Subcutaneous abdominal adipose tissue (tissue), 5 donors: Measurements from ENCODE around the gene TMC2.
A peak's percentile ranks its signal among the peaks of the same experiment; 100 is the strongest.
"Not testable (repeated sequence)": the region's sequence is repeated elsewhere in the genome, so short reads cannot be mapped to it uniquely, and the experiment has no call there.

Source experiments
- H3K27ac ChIP-seq: one replicate; pipeline ENCODE4 v1.7.0; 2013; ENCODE audit warnings: low read depth, mild to moderate bottlenecking, inconsistent platforms, low read length, moderate library complexity
- H3K27me3 ChIP-seq, 5 donors: one replicate each; pipeline ENCODE4 v1.7.0; 2013; ENCODE audit warnings: low read length in 5 of 5, inconsistent platforms in 1 of 5; ENCODE audit not compliant: control insufficient read depth in 5 of 5, insufficient read depth in 4 of 5
- H3K36me3 ChIP-seq, 5 donors: one replicate each; pipeline ENCODE4 v1.7.0; 2013; ENCODE audit warnings: low read length in 5 of 5; ENCODE audit not compliant: control insufficient read depth in 5 of 5, insufficient read depth in 5 of 5
- H3K4me1 ChIP-seq, 5 donors: one replicate each; pipeline ENCODE4 v1.7.0; 2013; ENCODE audit warnings: low read length in 5 of 5, mild to moderate bottlenecking in 3 of 5, moderate library complexity in 1 of 5; ENCODE audit not compliant: control insufficient read depth in 5 of 5, insufficient read depth in 5 of 5
- H3K4me3 ChIP-seq, 5 donors: one replicate each; pipeline ENCODE4 v1.7.0; 2013; ENCODE audit warnings: low read length in 5 of 5, low read depth in 1 of 5
- H3K9ac ChIP-seq, 5 donors: one replicate each; pipeline ENCODE4 v1.7.0; 2013; ENCODE audit warnings: low read length in 5 of 5, mild to moderate bottlenecking in 4 of 5, moderate library complexity in 3 of 5
- H3K9me3 ChIP-seq, 5 donors: one replicate each; pipeline ENCODE4 v1.7.0; 2013; ENCODE audit warnings: low read length in 5 of 5; ENCODE audit not compliant: control insufficient read depth in 5 of 5
- donor health status: healthy.
- donor health status: healthy.
- donor health status: healthy.
- donor health status: healthy.
- donor health status: healthy.

The TMC2 gene

GRCh38 chr20:2509794-2510193, 26.6 kb upstream of the TMC2 start:
- peak overlapping the region in 4 of 5 donors; percentile 71 to 92 (median 86) for H3K4me3 ChIP-seq
- H3K9me3 ChIP-seq = no peaks in the 10 kb centered on the region
- no peak overlapping the region for H3K27ac ChIP-seq
- peak overlapping the region in 1 of 5 donors; percentile 87 for H3K9ac ChIP-seq
- H3K4me1 ChIP-seq = peaks cover 4 to 25% (median 19%) of the 10 kb centered on the region in 5 donors
- no peaks in the 10 kb centered on the region for H3K36me3 ChIP-seq
- no peaks in the 10 kb centered on the region for H3K27me3 ChIP-seq

- Histone ChIP-seq H3K27ac (no peak overlapping the region), H3K4me1 (no peaks in the 10 kb centered on the region), H3K36me3 (no peaks in the 10 kb centered on the region), H3K27me3 (no peaks in the 10 kb centered on the region), H3K9me3 (no peaks in the 10 kb centered on the region), H3K4me3 (no peak overlapping the region), H3K9ac (no peak overlapping the region)
Observed at GRCh38 chr20:2515203-2515602, 21.2 kb upstream of the TMC2 start.

- Histone ChIP-seq H3K36me3 (no peaks in the 10 kb centered on the region), H3K4me3 (no peak overlapping the region), H3K9ac (no peak overlapping the region), H3K27ac (no peak overlapping the region), H3K4me1 (peaks cover 0 to 1% (median 0%) of the 10 kb centered on the region in 5 donors), H3K9me3 (no peaks in the 10 kb centered on the region), H3K27me3 (no peaks in the 10 kb centered on the region)
Observed at GRCh38 chr20:2516399-2516798, 20.0 kb upstream of the TMC2 start.

DNA sequence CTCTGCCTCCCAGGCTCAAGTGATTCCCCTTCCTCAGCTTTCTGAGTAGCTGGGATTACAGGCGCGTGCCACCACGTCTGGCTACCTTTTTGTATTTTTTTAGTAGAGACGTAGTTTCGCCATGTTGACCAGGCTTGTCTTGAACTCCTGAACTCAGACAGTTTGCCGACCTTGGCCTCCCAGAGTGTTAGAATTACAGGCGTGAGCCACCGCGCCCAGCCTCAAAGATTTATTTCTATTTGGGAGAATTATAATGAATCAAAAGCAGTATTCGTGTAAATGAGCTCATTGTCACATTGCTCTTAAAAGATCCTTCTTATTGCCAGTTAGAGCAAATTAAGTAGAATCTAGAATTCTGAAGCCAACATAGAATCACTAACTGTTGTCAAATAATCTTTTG, 18.3 kb upstream of the TMC2 start:
- H3K4me3 ChIP-seq = no peak overlapping the region
- peaks cover 0 to 4% (median 2%) of the 10 kb centered on the region in 5 donors for H3K4me1 ChIP-seq
- H3K9ac ChIP-seq = no peak overlapping the region
- H3K9me3 ChIP-seq = no peaks in the 10 kb centered on the region
- H3K27me3 ChIP-seq = no peaks in the 10 kb centered on the region
- no peaks in the 10 kb centered on the region for H3K36me3 ChIP-seq
- H3K27ac ChIP-seq = no peak overlapping the region

DNA sequence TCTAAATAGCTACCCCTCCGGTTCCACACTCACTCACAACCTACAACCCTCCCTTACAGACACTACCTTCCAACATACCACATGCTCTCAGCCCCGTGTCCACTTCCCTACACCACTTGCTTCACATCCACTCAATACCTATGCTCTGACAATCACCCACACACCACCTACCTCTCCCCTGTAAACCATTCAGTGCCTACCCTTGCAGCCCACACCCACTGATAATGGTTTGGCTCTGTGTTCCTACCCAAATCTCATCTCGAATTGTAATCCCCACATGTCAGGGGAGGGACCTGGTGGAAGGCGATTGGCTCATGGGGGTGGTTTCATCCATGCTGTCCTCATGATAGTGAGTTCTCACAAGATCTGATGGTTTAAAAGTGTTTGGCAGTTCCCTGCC, 17.8 kb upstream of the TMC2 start:
- no peaks in the 10 kb centered on the region for H3K9me3 ChIP-seq
- H3K27me3 ChIP-seq = no peaks in the 10 kb centered on the region
- no peaks in the 10 kb centered on the region for H3K36me3 ChIP-seq
- no peak overlapping the region for H3K27ac ChIP-seq
- peaks cover 0 to 4% (median 2%) of the 10 kb centered on the region in 5 donors for H3K4me1 ChIP-seq
- H3K9ac ChIP-seq = no peak overlapping the region
- H3K4me3 ChIP-seq = no peak overlapping the region

DNA sequence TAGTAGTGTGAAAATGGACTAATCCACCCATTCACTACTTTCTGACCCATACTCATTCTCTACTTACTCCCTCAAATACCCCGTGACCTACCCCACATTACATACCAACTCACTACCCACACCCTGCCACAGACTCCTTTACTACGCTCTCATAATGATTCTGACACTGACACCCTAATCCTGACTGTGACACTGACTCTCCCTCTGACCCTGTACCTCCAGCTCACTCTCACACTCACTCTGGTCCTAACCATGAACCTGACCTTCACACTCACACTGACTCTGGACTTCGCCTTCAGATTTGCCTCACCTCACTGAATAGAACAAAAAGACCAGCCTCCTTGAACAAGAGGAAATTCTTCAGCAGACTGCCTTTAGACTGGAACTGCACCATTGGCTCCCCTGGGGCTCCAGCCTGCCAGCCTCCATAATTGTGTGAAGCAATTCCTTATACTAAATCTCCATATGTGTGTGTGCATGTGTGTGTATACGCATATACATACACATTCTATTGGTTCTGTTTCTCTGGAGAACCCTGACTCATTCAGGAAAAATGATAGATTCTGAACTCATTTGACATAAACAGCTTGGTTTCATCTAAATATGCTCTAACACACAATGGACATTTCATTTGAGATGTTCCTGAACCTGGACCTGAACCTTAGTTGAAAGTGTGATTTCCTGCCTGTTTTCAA, 17.1 kb upstream of the TMC2 start:
- H3K36me3 ChIP-seq = no peaks in the 10 kb centered on the region
- H3K4me3 ChIP-seq = no peak overlapping the region
- no peaks in the 10 kb centered on the region for H3K27me3 ChIP-seq
- no peak overlapping the region for H3K27ac ChIP-seq
- H3K9ac ChIP-seq = no peak overlapping the region
- H3K9me3 ChIP-seq = no peaks in the 10 kb centered on the region
- peaks cover 0 to 8% (median 7%) of the 10 kb centered on the region in 5 donors for H3K4me1 ChIP-seq

- H3K27ac ChIP-seq = no peak overlapping the region
- H3K4me1 ChIP-seq = peaks cover 0 to 18% (median 14%) of the 10 kb centered on the region in 5 donors
- no peak overlapping the region for H3K9ac ChIP-seq
- H3K36me3 ChIP-seq = no peaks in the 10 kb centered on the region
- no peak overlapping the region for H3K4me3 ChIP-seq
- no peaks in the 10 kb centered on the region for H3K9me3 ChIP-seq
- H3K27me3 ChIP-seq = no peaks in the 10 kb centered on the region
Observed at GRCh38 chr20:2520617-2521016, 15.8 kb upstream of the TMC2 start.

GRCh38 chr20:2521369-2522305, 14.7 kb upstream of the TMC2 start:
- Histone ChIP-seq H3K27me3 (no peaks in the 10 kb centered on the region), H3K4me3 (no peak overlapping the region), H3K36me3 (no peaks in the 10 kb centered on the region), H3K9ac (peak overlapping the region in 1 of 5 donors; percentile 26), H3K9me3 (no peaks in the 10 kb centered on the region), H3K4me1 (peaks cover 0 to 18% (median 14%) of the 10 kb centered on the region in 5 donors), H3K27ac (no peak overlapping the region)

DNA sequence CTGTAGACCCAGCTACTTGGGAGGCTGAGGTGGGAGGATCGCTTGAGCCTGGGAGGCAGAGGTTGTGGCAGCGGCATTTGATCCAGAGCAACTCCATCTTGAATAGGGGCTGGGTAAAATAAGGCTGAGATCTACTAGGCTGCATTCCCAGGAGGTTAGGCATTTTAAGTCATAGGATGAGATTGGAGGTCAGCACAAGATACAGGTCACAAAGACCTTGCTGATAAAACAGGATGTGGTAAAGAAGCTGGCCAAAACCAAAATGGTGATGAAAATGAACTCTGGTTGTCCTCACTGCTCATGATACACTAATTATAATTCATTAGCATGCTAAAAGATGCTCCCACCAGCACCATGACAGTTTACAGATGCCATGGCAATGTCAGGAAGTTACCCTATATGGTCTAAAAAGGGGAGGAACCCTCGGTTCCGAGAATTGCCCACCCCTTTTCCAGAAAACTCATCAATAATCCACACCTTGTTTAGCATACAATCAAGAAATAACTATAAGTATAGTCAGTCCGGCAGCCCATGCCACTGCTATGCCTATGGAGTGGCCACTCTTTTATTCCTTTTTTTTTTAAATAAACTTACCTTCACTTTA, 13.4 kb upstream of the TMC2 start:
- not testable (repeated sequence) for H3K27ac ChIP-seq, H3K36me3 ChIP-seq, H3K9ac ChIP-seq, H3K9me3 ChIP-seq, H3K4me3 ChIP-seq, H3K27me3 ChIP-seq
- peaks cover 0 to 18% (median 14%) of the 10 kb centered on the region in 5 donors for H3K4me1 ChIP-seq
